Measurements from ENCODE around the gene KCNE3. TPM values are rescaled to one million over a fixed set of nuclear protein-coding genes. Genes with fewer than 3 reads are reported as not detected.
A peak's percentile ranks its signal among the peaks of the same experiment; 100 is the strongest.
"Not testable (repeated sequence)": the region's sequence is repeated elsewhere in the genome, so short reads cannot be mapped to it uniquely, and the experiment has no call there.

KCNE3 gene
- total RNA-seq, 6 donors from 2014 or later = 14.3 to 33.3 (median 20.0) TPM

DNA sequence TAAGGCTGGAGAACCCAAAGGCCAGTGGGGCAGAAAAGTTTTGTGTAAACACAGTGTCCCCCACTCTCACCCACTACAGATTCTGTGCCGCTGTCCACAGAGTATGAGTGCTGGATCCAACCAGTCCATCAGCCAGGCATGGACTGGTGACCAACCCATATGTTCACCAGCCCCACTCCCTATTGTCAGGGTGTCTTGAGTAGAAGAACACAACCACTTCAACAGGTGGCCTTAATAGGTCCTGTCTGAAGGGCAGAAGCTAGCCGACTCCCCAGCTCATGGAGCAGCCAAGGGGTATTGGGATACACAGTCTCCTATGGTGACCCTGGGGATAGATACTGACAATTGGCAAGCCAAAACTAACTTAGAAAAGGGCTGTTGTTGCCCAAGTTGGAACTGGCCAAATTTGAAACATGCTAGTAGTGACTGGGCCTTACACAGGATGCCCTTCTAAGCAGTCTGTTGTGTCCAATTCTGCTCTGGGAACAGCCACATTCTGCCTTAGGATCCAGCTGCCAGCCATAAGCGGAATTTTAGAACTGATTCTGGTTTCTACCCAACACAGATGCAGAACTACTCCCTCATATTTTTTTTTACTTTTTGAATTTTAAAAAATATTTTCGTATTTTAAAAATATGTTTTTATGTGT, 49.4 kb downstream of the KCNE3 start:
- Histone ChIP-seq H3K4me1 (peaks cover 0 to 20% (median 6%) of the 10 kb centered on the region in 4 donors), H3K9me3 (no peaks in the 10 kb centered on the region), H3K4me3 (no peak overlapping the region), H3K27me3 (no peaks in the 10 kb centered on the region), H3K36me3 (no peaks in the 10 kb centered on the region), H3K27ac (peak overlapping the region in 2 of 4 donors; percentile 33 to 58)
- WGBS, 2 donors = 71% methylated on average over 4 of the region's 4 CpGs
- DNase-seq (no peak), ATAC-seq (ENCODE audit: low FRiP score in 2 of 2) (peak; percentile 38 to 67)
- TF ChIP-seq CTCF (IDR thresholded peaks at IDR 0.05) = no peak
- no peak for TF ChIP-seq POLR2A (IDR thresholded peaks at IDR 0.05)
- TF ChIP-seq EP300 (IDR thresholded peaks at IDR 0.05) = no peak
- TF ChIP-seq POLR2AphosphoS5 (IDR thresholded peaks at IDR 0.05) = no peak

DNA sequence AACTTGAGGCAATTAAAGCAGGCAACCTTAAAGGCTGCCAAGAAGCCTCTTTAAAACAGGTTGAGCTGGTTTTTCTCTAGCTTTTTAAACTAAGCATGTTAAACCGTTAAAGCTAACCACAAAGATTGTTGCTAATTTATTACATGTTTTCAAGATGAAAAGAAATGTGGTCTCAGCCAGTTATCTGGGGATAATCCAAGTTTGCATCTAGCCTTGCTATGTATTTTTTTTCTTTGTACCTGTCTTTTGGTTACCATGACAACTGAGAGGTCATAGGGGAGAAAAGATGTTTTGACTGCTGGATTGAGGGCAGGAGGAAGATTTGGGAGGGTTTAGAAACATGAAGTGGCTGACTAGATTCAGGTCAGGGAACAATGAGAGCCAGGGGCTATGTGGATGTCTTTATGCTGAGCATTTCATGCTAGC, 50.0 kb downstream of the KCNE3 start:
- H3K27ac ChIP-seq = peak overlapping the region in 2 of 4 donors; percentile 33 to 58
- ATAC-seq (ENCODE audit: low FRiP score in 2 of 2) = peak in 1 of 2 donors; percentile 57

GRCh38 chr11:74416974-74417373, 50.4 kb downstream of the KCNE3 start:
- H3K27me3 ChIP-seq; ATAC-seq (ENCODE audit: low FRiP score in 2 of 2); H3K4me3 ChIP-seq; H3K36me3 ChIP-seq; H3K9me3 ChIP-seq; DNase-seq: not testable (repeated sequence)
- Histone ChIP-seq H3K4me1 (peaks cover 0 to 20% (median 6%) of the 10 kb centered on the region in 4 donors), H3K27ac (peak overlapping the region in 1 of 4 donors; percentile 5)
- WGBS, 2 donors = 72 to 78% methylated on average over 1 of the region's 1 CpG

More for the DNA sequence above, 50.0 kb downstream of the KCNE3 start:
- no peaks in the 10 kb centered on the region for H3K36me3 ChIP-seq
- 25 to 42% methylated on average over 1 of the region's 1 CpG for WGBS, 2 donors
- peaks cover 0 to 20% (median 6%) of the 10 kb centered on the region in 4 donors for H3K4me1 ChIP-seq
- no peaks in the 10 kb centered on the region for H3K9me3 ChIP-seq
- H3K27me3 ChIP-seq = no peaks in the 10 kb centered on the region
- DNase-seq = no peak
- no peak overlapping the region for H3K4me3 ChIP-seq
- TF ChIP-seq CTCF (IDR thresholded peaks at IDR 0.05) = no peak
- TF ChIP-seq POLR2A (IDR thresholded peaks at IDR 0.05) = no peak
- no peak for TF ChIP-seq POLR2AphosphoS5 (IDR thresholded peaks at IDR 0.05)
- TF ChIP-seq EP300 (IDR thresholded peaks at IDR 0.05) = no peak

DNA sequence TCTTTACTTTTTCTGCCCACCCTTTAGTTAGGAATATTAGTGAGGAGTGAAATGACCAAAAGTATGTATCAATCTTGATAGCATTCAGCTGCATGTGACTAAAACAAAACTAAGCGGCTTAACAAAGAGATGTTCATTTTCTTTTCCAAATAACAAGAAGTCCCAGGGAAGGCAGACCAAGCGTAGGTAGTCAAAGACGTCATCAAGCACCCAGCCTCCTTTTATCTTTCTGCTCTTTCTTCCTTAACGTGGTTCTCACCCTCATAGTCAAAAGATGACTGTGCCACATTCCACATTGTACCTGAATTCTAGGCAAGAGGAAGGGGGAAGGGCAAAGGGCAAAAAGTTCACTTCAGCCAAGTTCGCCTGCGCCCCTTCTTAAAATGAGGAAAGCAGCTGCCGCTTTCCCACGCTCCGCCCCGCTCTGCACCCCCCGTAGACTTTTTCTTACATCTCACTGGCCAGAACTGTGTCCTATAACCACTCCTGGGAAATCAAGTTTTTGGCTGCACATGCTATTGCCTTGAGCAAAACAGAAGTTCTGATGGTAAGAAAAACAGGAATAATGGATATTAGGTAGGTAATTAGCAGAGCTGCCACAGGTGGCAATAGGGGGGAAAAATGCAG, 54.5 kb downstream of the KCNE3 start:
- no peaks in the 10 kb centered on the region for H3K27me3 ChIP-seq
- DNase-seq = peak in 1 of 2 donors; percentile 19
- peaks cover 0 to 16% (median 5%) of the 10 kb centered on the region in 4 donors for H3K4me1 ChIP-seq
- 73 to 79% methylated on average over 11 of the region's 11 CpGs for WGBS, 2 donors
- H3K36me3 ChIP-seq = no peaks in the 10 kb centered on the region
- ATAC-seq (ENCODE audit: low FRiP score in 2 of 2) = no peak
- no peaks in the 10 kb centered on the region for H3K9me3 ChIP-seq
- no peak for TF ChIP-seq EP300 (IDR thresholded peaks at IDR 0.05)
- TF ChIP-seq POLR2A (IDR thresholded peaks at IDR 0.05) = no peak
- no peak for TF ChIP-seq CTCF (IDR thresholded peaks at IDR 0.05)
- no peak for TF ChIP-seq POLR2AphosphoS5 (IDR thresholded peaks at IDR 0.05)
- H3K4me3 ChIP-seq = no peak overlapping the region
- H3K27ac ChIP-seq = no peak overlapping the region

- no peak for ATAC-seq (ENCODE audit: low FRiP score in 2 of 2)
- no peak overlapping the region for H3K4me3 ChIP-seq
- H3K9me3 ChIP-seq = no peaks in the 10 kb centered on the region
- no peak overlapping the region for H3K27ac ChIP-seq
- H3K27me3 ChIP-seq = no peaks in the 10 kb centered on the region
- TF ChIP-seq POLR2AphosphoS5 (IDR thresholded peaks at IDR 0.05) (no peak), POLR2A (IDR thresholded peaks at IDR 0.05) (no peak), EP300 (IDR thresholded peaks at IDR 0.05) (no peak), CTCF (IDR thresholded peaks at IDR 0.05) (no peak)
- WGBS, 2 donors = 89 to 93% methylated on average over 2 of the region's 2 CpGs
- H3K36me3 ChIP-seq = no peaks in the 10 kb centered on the region
- DNase-seq = no peak
- peaks cover 0 to 11% (median 3%) of the 10 kb centered on the region in 4 donors for H3K4me1 ChIP-seq
These were observed 55.0 kb downstream of the KCNE3 start for GRCh38 chr11:74412321-74412720.
